ENCODE results near the gene SESN1.

DNA sequence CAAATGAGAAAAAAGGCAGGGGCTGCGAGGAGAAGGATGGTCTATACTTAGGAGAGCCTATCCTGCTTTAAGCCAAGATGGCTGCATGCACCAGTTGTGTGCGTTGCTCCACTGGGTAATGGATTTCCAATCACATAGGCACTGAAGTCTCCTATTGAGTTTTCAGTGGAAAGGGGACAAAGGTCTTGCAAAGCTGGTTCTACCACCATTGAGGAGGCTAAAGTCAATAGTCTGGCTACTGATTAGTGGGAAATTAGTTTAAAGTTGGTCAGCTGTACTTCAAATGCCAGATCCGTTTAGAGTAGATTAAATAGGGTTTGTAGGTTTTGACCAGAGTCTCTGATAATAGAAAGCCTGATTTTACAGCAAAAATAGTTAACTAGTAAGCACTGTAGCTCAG, 104.9 kb downstream of the SESN1 start:
- TF ChIP-seq POLR2A (IDR thresholded peaks at IDR 0.05) = no peak
- TF ChIP-seq, protein P1, sequence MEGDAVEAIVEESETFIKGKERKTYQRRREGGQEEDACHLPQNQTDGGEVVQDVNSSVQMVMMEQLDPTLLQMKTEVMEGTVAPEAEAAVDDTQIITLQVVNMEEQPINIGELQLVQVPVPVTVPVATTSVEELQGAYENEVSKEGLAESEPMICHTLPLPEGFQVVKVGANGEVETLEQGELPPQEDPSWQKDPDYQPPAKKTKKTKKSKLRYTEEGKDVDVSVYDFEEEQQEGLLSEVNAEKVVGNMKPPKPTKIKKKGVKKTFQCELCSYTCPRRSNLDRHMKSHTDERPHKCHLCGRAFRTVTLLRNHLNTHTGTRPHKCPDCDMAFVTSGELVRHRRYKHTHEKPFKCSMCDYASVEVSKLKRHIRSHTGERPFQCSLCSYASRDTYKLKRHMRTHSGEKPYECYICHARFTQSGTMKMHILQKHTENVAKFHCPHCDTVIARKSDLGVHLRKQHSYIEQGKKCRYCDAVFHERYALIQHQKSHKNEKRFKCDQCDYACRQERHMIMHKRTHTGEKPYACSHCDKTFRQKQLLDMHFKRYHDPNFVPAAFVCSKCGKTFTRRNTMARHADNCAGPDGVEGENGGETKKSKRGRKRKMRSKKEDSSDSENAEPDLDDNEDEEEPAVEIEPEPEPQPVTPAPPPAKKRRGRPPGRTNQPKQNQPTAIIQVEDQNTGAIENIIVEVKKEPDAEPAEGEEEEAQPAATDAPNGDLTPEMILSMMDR (IDR thresholded peaks at IDR 0.05 in 4 of 5, conservative IDR thresholded peaks at IDR 0.05 in 1 of 5) = no peak
